K562 (cell line): ENCODE data around the gene BMI1. TPM values are rescaled to one million over a fixed set of nuclear protein-coding genes. Genes with fewer than 3 reads are reported as not detected.

Source experiments
- ATF7 ChIP-seq: fragments of 450-650 bp; IDR thresholded peaks from 2 replicates; pipeline ENCODE4 v1.7.1; 2014; ENCODE audit warnings: mild to moderate bottlenecking, moderate library complexity
- CREB1 ChIP-seq, 2 experiments: sonication (generic) in 1 of 2; formaldehyde crosslinking in 1 of 2; IDR thresholded peaks; 2 replicates each; pipeline versions ENCODE4 v1.6.1 to v1.8.0; 2012 to 2022; ENCODE audit warnings: inconsistent platforms in 1 of 2, mild to moderate bottlenecking in 1 of 2, missing genetic modification reagents in 1 of 2, moderate library complexity in 1 of 2
- ELK1 ChIP-seq: sonication (generic); formaldehyde crosslinking; IDR thresholded peaks from 2 replicates; pipeline ENCODE4 v1.8.1; 2022; ENCODE audit warnings: missing genetic modification reagents
- HMBOX1 ChIP-seq: sonication (generic); IDR thresholded peaks from 2 replicates; pipeline ENCODE4 v1.6.1; 2016
- MAZ ChIP-seq, 2 experiments: fragments of 450-650 bp in 1 of 2; sonication (generic) in 1 of 2; formaldehyde crosslinking; IDR thresholded peaks in 1 of 2; conservative IDR thresholded peaks in 1 of 2; 2 replicates each; pipeline versions ENCODE4 v1.4.0 to v1.5.0; 2020; ENCODE audit warnings: mild to moderate bottlenecking in 1 of 2, missing genetic modification reagents in 1 of 2
- PPARD ChIP-seq: fragments of 250-450 bp; sonication (Bioruptor Pico); IDR thresholded peaks from 2 replicates; pipeline ENCODE4 v1.8.0; 2022; ENCODE audit warnings: inconsistent platforms, mild to moderate bottlenecking, moderate library complexity
- RUNX1 ChIP-seq: sonication (generic); IDR thresholded peaks from 2 replicates; pipeline ENCODE4 v1.6.1; 2016; ENCODE audit warnings: antibody characterized with exemption, low read depth
- SMARCB1 ChIP-seq: IDR thresholded peaks from 2 replicates; pipeline ENCODE4 v1.6.1; 2011; ENCODE audit warnings: improper control_type of control experiment, low read depth; ENCODE audit not compliant: insufficient read length
- STAT5B ChIP-seq: fragments of 250-450 bp; sonication (Bioruptor Pico); IDR thresholded peaks from 2 replicates; pipeline ENCODE4 v1.8.0; 2021; ENCODE audit warnings: mild to moderate bottlenecking, inconsistent platforms
- U2AF2 ChIP-seq: fragments of 200-400 bp; formaldehyde crosslinking; optimal IDR thresholded peaks from 2 replicates; pipeline ENCODE3; 2017; ENCODE audit warnings: low read depth, mild to moderate bottlenecking, low read length
- UBTF ChIP-seq, 2 experiments: IDR thresholded peaks; 2 replicates each; pipeline ENCODE4 v1.6.1; 2012; ENCODE audit warnings: improper control_type of control experiment in 2 of 2, low read depth in 2 of 2, low read length in 2 of 2, borderline replicate concordance in 1 of 2
- ZNF133 ChIP-seq: fragments of 250-450 bp; sonication (Bioruptor Pico); IDR thresholded peaks from 2 replicates; pipeline ENCODE4 v1.4.0; 2020; ENCODE audit warnings: mild to moderate bottlenecking
- ZNF143 ChIP-seq: sonication (generic); formaldehyde crosslinking; IDR thresholded peaks from 2 replicates; pipeline ENCODE4 v1.9.0; 2022; ENCODE audit warnings: mild to moderate bottlenecking, missing genetic modification reagents
- ZNF449 ChIP-seq: fragments of 250-450 bp; sonication (Bioruptor Pico); IDR thresholded peaks from 2 replicates; pipeline ENCODE4 v1.8.0; 2022; ENCODE audit warnings: moderate library complexity, mild to moderate bottlenecking, inconsistent platforms
- polyA plus RNA-seq, 8 experiments: library from polyadenylated mRNA; depleted of rRNA in 4 of 8; stranded (reverse) in 5 of 8; unstranded in 3 of 8; fragments of >200 nt; fragmentation: Nextera tagmentation in 2 of 8; fragmentation: Illumina TruSeq in 1 of 8; extraction: Ambion mirVana in 2 of 8; extraction: Trizol in 1 of 8; gene quantifications; 2 replicates each; pipeline versions ENCODE4 v1.2.1 to v1.2.3, GENCODE V29; 2011 to 2014; ENCODE audit warnings: inconsistent platforms in 1 of 8, missing spikeins in 1 of 8
- total RNA-seq, 7 experiments: library from RNA; depleted of rRNA in 6 of 7; stranded (reverse); fragments of >200 nt in 6 of 7; fragmentation: Illumina TruSeq in 2 of 7; extraction: Trizol in 2 of 7; gene quantifications; 2 replicates each; pipeline versions ENCODE4 v1.2.1 to v1.2.3, GENCODE V29; 2011 to 2021; ENCODE audit warnings: low replicate concordance in 1 of 7
- TF ChIP-seq, protein P1 (sequence below): fragments of 450-650 bp; IDR thresholded peaks from one replicate; pipeline ENCODE4 v1.6.1; 2018; ENCODE audit warnings: mild to moderate bottlenecking, moderate library complexity; ENCODE audit not compliant: partially characterized antibody

Gene BMI1
- total and polyA plus RNA-seq, 9 of the 15 experiments (the other 6 are each of a cell fraction or from before 2014, with no cell fraction given): 21.4 to 103 (median 70.8) TPM

- peak; percentile 49 to 85; a peak in 2 of 4 replicates for TF ChIP-seq UBTF (IDR thresholded peaks at IDR 0.05; ENCODE audit: borderline replicate concordance in 1 of 2, low read depth in 2 of 2, low read length in 2 of 2)
- TF ChIP-seq U2AF2: no peak
- no peak for TF ChIP-seq PPARD (CRISPR knock-in tag)
- no peak for TF ChIP-seq STAT5B (CRISPR knock-in tag)
- TF ChIP-seq ATF7: peak; percentile 69
- no peak for TF ChIP-seq ZNF133 (CRISPR knock-in tag)
- TF ChIP-seq ELK1 (CRISPR knock-in tag): no peak
- peak; percentile 76 for TF ChIP-seq CREB1 (IDR thresholded peaks at IDR 0.05)
- no peak; the same call in 1 of the 2 replicates for TF ChIP-seq CREB1 (CRISPR knock-in tag; IDR thresholded peaks at IDR 0.05)
- TF ChIP-seq RUNX1: no peak
- peak; percentile 84 to 94 for TF ChIP-seq MAZ (CRISPR knock-in tag; conservative IDR thresholded peaks at IDR 0.05 in 1 of 2, IDR thresholded peaks at IDR 0.05 in 1 of 2)
- no peak for TF ChIP-seq ZNF143 (CRISPR knock-in tag)
- TF ChIP-seq SMARCB1: no peak
- no peak for TF ChIP-seq ZNF449 (CRISPR knock-in tag)
- TF ChIP-seq, protein P1, sequence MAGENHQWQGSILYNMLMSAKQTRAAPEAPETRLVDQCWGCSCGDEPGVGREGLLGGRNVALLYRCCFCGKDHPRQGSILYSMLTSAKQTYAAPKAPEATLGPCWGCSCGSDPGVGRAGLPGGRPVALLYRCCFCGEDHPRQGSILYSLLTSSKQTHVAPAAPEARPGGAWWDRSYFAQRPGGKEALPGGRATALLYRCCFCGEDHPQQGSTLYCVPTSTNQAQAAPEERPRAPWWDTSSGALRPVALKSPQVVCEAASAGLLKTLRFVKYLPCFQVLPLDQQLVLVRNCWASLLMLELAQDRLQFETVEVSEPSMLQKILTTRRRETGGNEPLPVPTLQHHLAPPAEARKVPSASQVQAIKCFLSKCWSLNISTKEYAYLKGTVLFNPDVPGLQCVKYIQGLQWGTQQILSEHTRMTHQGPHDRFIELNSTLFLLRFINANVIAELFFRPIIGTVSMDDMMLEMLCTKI: no peak
- no peak for TF ChIP-seq HMBOX1
Observed at GRCh38 chr10:22340329-22341189, 19.7 kb downstream of the BMI1 start (continued).
